IMR-90 (cell line): ENCODE measurements around the gene MEF2C. TPM values are rescaled to one million over a fixed set of nuclear protein-coding genes. Genes with fewer than 3 reads are reported as not detected.

Source experiments
- ATAC-seq: fragments of 200-7000 bp; cut with Tn5 transposase; 2 replicates; pipeline ENCODE4 v1.9.1; 2020; ENCODE audit warnings: low read depth, mild to moderate bottlenecking, moderate library complexity
- BruUV-seq: library from RNA; stranded (reverse); fragments of 400-500 nt; replicated peaks from 2 replicates; lab custom pipeline; 2021; lab: Mats Ljungman, UMichigan
- CTCF ChIA-PET: fragments of 300-600 bp; formaldehyde crosslinking; extraction: SDS; loops from one replicate; lab custom pipeline; 2021; ENCODE audit warnings: antibody characterized with exemption; lab: Yijun Ruan, JAX
- POLR2A ChIA-PET: fragments of 300-600 bp; sonication (Branson Sonifier 250); formaldehyde crosslinking; loops from one replicate; lab custom pipeline; 2022; ENCODE audit warnings: antibody characterized with exemption; ENCODE audit not compliant: unreplicated experiment; lab: Charles Lee
- DNase-seq: peaks from one replicate; pipeline ENCODE4 v3.0.0; 2013
- H2AFZ ChIP-seq: replicated peaks from 2 replicates; pipeline ENCODE3; 2013; ENCODE audit warnings: low read length, mild to moderate bottlenecking; ENCODE audit not compliant: poor library complexity
- H2AK5ac ChIP-seq: 2 replicates; pipeline ENCODE4 v1.6.1; 2013; ENCODE audit warnings: low read depth, low read length, inconsistent platforms
- H2AK9ac ChIP-seq: replicated peaks from 2 replicates; pipeline ENCODE3; 2013; ENCODE audit warnings: mild to moderate bottlenecking, low read depth, low read length, moderate library complexity; ENCODE audit not compliant: poor library complexity
- H2BK120ac ChIP-seq: 2 replicates; pipeline ENCODE4 v1.6.1; 2013; ENCODE audit warnings: low read depth, low read length, inconsistent platforms
- H2BK15ac ChIP-seq: 3 replicates; pipeline ENCODE4 v1.6.1; 2013; ENCODE audit warnings: low read depth, low read length, inconsistent platforms
- H2BK20ac ChIP-seq: 2 replicates; pipeline ENCODE4 v1.6.1; 2013; ENCODE audit warnings: low read depth, mild to moderate bottlenecking, inconsistent platforms, low read length, moderate library complexity
- H2BK5ac ChIP-seq: 2 replicates; pipeline ENCODE4 v1.6.1; 2013; ENCODE audit warnings: mild to moderate bottlenecking, low read depth, low read length, inconsistent platforms; ENCODE audit not compliant: poor library complexity, severe bottlenecking
- H3K14ac ChIP-seq: replicated peaks from 2 replicates; pipeline ENCODE4 v1.6.1; 2013; ENCODE audit warnings: low read depth, low read length, inconsistent platforms
- H3K18ac ChIP-seq: 2 replicates; pipeline ENCODE4 v1.6.1; 2013; ENCODE audit warnings: low read depth, low read length, control low read depth
- H3K23ac ChIP-seq: 2 replicates; pipeline ENCODE4 v1.6.1; 2013; ENCODE audit warnings: low read depth, low read length, inconsistent platforms
- H3K27ac ChIP-seq: 2 replicates; pipeline ENCODE4 v1.5.1; 2013; ENCODE audit warnings: mild to moderate bottlenecking, control low read depth, low read length; ENCODE audit not compliant: insufficient read depth
- H3K27me3 ChIP-seq: 2 replicates; pipeline ENCODE4 v1.6.1; 2013; ENCODE audit warnings: low read length; ENCODE audit not compliant: control insufficient read depth, insufficient read depth
- H3K36me3 ChIP-seq: 2 replicates; pipeline ENCODE4 v1.6.1; 2013; ENCODE audit warnings: low read length, mixed read lengths; ENCODE audit not compliant: control insufficient read depth, insufficient read depth
- H3K4ac ChIP-seq: 2 replicates; pipeline ENCODE4 v1.6.1; 2013; ENCODE audit warnings: low read depth, low read length, inconsistent platforms
- H3K4me1 ChIP-seq: 2 replicates; pipeline ENCODE4 v1.6.1; 2013; ENCODE audit warnings: low read length, mixed read lengths; ENCODE audit not compliant: control insufficient read depth, insufficient read depth
- H3K4me2 ChIP-seq: 2 replicates; pipeline ENCODE4 v1.6.1; 2013; ENCODE audit warnings: low read depth, mild to moderate bottlenecking, control low read depth, low read length, moderate library complexity
- H3K4me3 ChIP-seq: 2 replicates; pipeline ENCODE4 v1.5.1; 2013; ENCODE audit warnings: low read depth, mild to moderate bottlenecking, control low read depth, low read length, moderate library complexity; ENCODE audit not compliant: insufficient read depth
- H3K56ac ChIP-seq: 2 replicates; pipeline ENCODE4 v1.6.1; 2013; ENCODE audit warnings: low read length, inconsistent platforms; ENCODE audit not compliant: insufficient read depth; ENCODE audit errors: extremely low read depth
- H3K79me1 ChIP-seq, 2 experiments: 2 replicates each; pipeline ENCODE4 v1.6.1; 2013; ENCODE audit warnings: low read length in 2 of 2, inconsistent platforms in 1 of 2, low read depth in 1 of 2
- H3K9ac ChIP-seq: 2 replicates; pipeline ENCODE4 v1.6.1; 2013; ENCODE audit warnings: low read depth, low read length, control low read depth
- H3K9me1 ChIP-seq: 2 replicates; pipeline ENCODE4 v1.6.1; 2013; ENCODE audit warnings: low read length, inconsistent platforms; ENCODE audit not compliant: insufficient read depth
- H3K9me3 ChIP-seq: 2 replicates; pipeline ENCODE4 v1.6.1; 2013; ENCODE audit warnings: low read length; ENCODE audit not compliant: control insufficient read depth, insufficient read depth
- H4K20me1 ChIP-seq: 2 replicates; pipeline ENCODE4 v1.6.1; 2013; ENCODE audit warnings: low read length, inconsistent platforms; ENCODE audit not compliant: insufficient read depth
- H4K5ac ChIP-seq: 2 replicates; pipeline ENCODE4 v1.6.1; 2013; ENCODE audit warnings: mild to moderate bottlenecking, low read depth, low read length, control low read depth
- H4K8ac ChIP-seq, 2 experiments: 2 replicates each; pipeline ENCODE4 v1.6.1; 2013; ENCODE audit warnings: low read depth in 2 of 2, low read length in 2 of 2, control low read depth in 1 of 2, inconsistent platforms in 1 of 2
- H4K91ac ChIP-seq: 2 replicates; pipeline ENCODE4 v1.6.1; 2013; ENCODE audit warnings: low read depth, low read length, inconsistent platforms; ENCODE audit not compliant: insufficient read depth
- BHLHE40 ChIP-seq: fragments of 150-350 bp; IDR thresholded peaks from 2 replicates; pipeline ENCODE4 v1.6.1; 2016; ENCODE audit warnings: mild to moderate bottlenecking, low read depth, low read length
- CEBPB ChIP-seq: IDR thresholded peaks from 2 replicates; pipeline ENCODE4 v1.6.1; 2012; ENCODE audit warnings: low read depth, low read length, improper control_type of control experiment
- CHD1 ChIP-seq: IDR thresholded peaks from 2 replicates; pipeline ENCODE4 v1.6.1; 2012; ENCODE audit warnings: low read depth, low read length, improper control_type of control experiment
- FOS ChIP-seq: fragments of 150-350 bp; IDR thresholded peaks from 2 replicates; pipeline ENCODE4 v1.6.1; 2016; ENCODE audit warnings: low read depth, low read length
- MAFK ChIP-seq: IDR thresholded peaks from 2 replicates; pipeline ENCODE4 v1.6.1; 2012; ENCODE audit warnings: low read depth, low read length, improper control_type of control experiment
- MAZ ChIP-seq: IDR thresholded peaks from 2 replicates; pipeline ENCODE4 v1.6.1; 2012; ENCODE audit warnings: low read depth, mild to moderate bottlenecking, low read length, improper control_type of control experiment, moderate library complexity, borderline replicate concordance
- MXI1 ChIP-seq: IDR thresholded peaks from 2 replicates; pipeline ENCODE4 v1.6.1; 2012; ENCODE audit warnings: low read depth, mild to moderate bottlenecking, low read length, moderate library complexity, borderline replicate concordance
- NFE2L2 ChIP-seq: fragments of 150-350 bp; IDR thresholded peaks from 2 replicates; pipeline ENCODE4 v1.6.1; 2016; ENCODE audit warnings: low read depth, mild to moderate bottlenecking, low read length
- POLR2A ChIP-seq: IDR thresholded peaks from 2 replicates; pipeline ENCODE4 v1.6.1; 2012; ENCODE audit warnings: mild to moderate bottlenecking, low read depth, low read length
- RAD21 ChIP-seq: IDR thresholded peaks from 2 replicates; pipeline ENCODE4 v1.6.1; 2012; ENCODE audit warnings: low read length, improper control_type of control experiment
- RCOR1 ChIP-seq: IDR thresholded peaks from 2 replicates; pipeline ENCODE4 v1.6.1; 2012; ENCODE audit warnings: mild to moderate bottlenecking, low read length, improper control_type of control experiment; ENCODE audit not compliant: insufficient replicate concordance
- RFX5 ChIP-seq: IDR thresholded peaks from 2 replicates; pipeline ENCODE4 v1.8.0; 2012; ENCODE audit warnings: low read depth, mild to moderate bottlenecking, low read length, moderate library complexity
- SMC3 ChIP-seq: fragments of 150-350 bp; IDR thresholded peaks from 2 replicates; pipeline ENCODE4 v1.6.1; 2016; ENCODE audit warnings: low read depth, mild to moderate bottlenecking, antibody characterized with exemption, low read length, moderate library complexity
- WGBS, 2 experiments: methylation state at CpG; one replicate each; pipeline versions ENCODE4 v1.1.5 to v1.1.7; 2013; ENCODE audit warnings: missing lambda C conversion rate in 2 of 2; ENCODE audit not compliant: insufficient read length in 1 of 2; ENCODE audit errors: extremely low coverage in 2 of 2; 5-methylcytosine and 5-hydroxymethylcytosine counted together
- dilution Hi-C: fragments of 300-500 bp; cut with HindIII; formaldehyde crosslinking; loops from one replicate; pipeline ENCODE4 v1.14.3; 2018; ENCODE audit warnings: low sequenced_read_pairs; ENCODE audit not compliant: unreplicated experiment
- in situ Hi-C: fragments of 300-500 bp; cut with MboI; formaldehyde crosslinking; loops from 3 replicates; pipeline ENCODE4 v1.14.3; 2019; ENCODE audit warnings: low sequenced_read_pairs, inconsistent platforms, mixed read lengths
- intact Hi-C: fragments of 100-400 bp; cut with micrococcal nuclease; formaldehyde crosslinking; loops from 2 replicates; pipeline ENCODE4 v1.10.0; 2022
- polyA plus RNA-seq, 3 experiments: library from polyadenylated mRNA; depleted of rRNA; stranded (reverse); fragments of >200 nt; gene quantifications; 2 replicates each; pipeline ENCODE4 v1.2.3, GENCODE V29; 2012; ENCODE audit warnings: low replicate concordance in 1 of 3
- total RNA-seq: library from RNA; depleted of rRNA; stranded (reverse); fragments of >200 nt; gene quantifications from 2 replicates; pipeline ENCODE4 v1.2.3, GENCODE V29; 2012
- TF ChIP-seq, protein P1 (sequence below): fragments of 150-350 bp; IDR thresholded peaks from 2 replicates; pipeline ENCODE4 v1.6.1; 2017; ENCODE audit warnings: mild to moderate bottlenecking, antibody characterized with exemption, low read length, low read depth
- TF ChIP-seq, protein P2 (sequence below): conservative IDR thresholded peaks from 2 replicates; pipeline ENCODE4 v1.5.1; 2012; ENCODE audit warnings: mild to moderate bottlenecking, low read depth, low read length, improper control_type of control experiment
- TF ChIP-seq, protein P3 (sequence below): fragments of 150-350 bp; IDR thresholded peaks from 2 replicates; pipeline ENCODE4 v1.6.1; 2016; ENCODE audit warnings: low read depth, mild to moderate bottlenecking, low read length, moderate library complexity, borderline replicate concordance

Gene MEF2C
- total and polyA plus RNA-seq, 2 of the 4 experiments (the other 2 are of a cell fraction), result 1.5 to 6.8 TPM

DNA sequence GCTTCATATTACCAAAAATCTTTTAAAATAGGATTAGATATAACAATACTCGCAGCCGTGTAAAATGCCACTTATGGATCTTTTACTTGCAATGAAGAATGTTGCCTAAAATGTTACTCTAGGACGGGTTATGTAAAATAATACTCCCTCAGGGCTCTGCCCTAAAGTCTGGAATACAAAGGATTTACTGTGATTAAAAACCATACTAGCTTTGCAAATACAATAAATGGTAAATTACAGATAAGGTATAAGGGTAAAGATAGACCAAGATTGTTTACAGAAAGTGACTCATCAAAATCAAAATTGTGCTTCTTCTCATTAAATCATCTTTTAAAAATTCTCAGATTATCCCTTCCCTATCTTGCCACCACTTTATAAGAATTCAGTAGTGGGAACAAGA is 163.6 kb downstream of the MEF2C start:
- CTCF ChIA-PET, result no interaction called here
- no peak overlapping the region for H2AK5ac ChIP-seq
- H2BK20ac ChIP-seq, result no peak overlapping the region
- no peaks in the 10 kb centered on the region for H3K9me1 ChIP-seq
- in situ Hi-C loops (loop anchor here (10.0 kb wide), 1 partner anchor 945 kb away; no protein-coding TSS in a partner anchor), intact Hi-C loops (no loop called here), dilution Hi-C loops (no loop called here)
- H3K56ac ChIP-seq, result no peak overlapping the region
- no TSS peak for BruUV-seq
- TF ChIP-seq RCOR1 (no peak), BHLHE40 (no peak), CHD1 (no peak), MAFK (no peak), POLR2A (no peak), MAZ (no peak), RFX5 (no peak), SMC3 (no peak), MXI1 (no peak), FOS (no peak), RAD21 (no peak), CEBPB (no peak), NFE2L2 (no peak)
- TF ChIP-seq, protein P1, sequence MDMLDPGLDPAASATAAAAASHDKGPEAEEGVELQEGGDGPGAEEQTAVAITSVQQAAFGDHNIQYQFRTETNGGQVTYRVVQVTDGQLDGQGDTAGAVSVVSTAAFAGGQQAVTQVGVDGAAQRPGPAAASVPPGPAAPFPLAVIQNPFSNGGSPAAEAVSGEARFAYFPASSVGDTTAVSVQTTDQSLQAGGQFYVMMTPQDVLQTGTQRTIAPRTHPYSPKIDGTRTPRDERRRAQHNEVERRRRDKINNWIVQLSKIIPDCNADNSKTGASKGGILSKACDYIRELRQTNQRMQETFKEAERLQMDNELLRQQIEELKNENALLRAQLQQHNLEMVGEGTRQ, result no peak
- TF ChIP-seq, protein P2, sequence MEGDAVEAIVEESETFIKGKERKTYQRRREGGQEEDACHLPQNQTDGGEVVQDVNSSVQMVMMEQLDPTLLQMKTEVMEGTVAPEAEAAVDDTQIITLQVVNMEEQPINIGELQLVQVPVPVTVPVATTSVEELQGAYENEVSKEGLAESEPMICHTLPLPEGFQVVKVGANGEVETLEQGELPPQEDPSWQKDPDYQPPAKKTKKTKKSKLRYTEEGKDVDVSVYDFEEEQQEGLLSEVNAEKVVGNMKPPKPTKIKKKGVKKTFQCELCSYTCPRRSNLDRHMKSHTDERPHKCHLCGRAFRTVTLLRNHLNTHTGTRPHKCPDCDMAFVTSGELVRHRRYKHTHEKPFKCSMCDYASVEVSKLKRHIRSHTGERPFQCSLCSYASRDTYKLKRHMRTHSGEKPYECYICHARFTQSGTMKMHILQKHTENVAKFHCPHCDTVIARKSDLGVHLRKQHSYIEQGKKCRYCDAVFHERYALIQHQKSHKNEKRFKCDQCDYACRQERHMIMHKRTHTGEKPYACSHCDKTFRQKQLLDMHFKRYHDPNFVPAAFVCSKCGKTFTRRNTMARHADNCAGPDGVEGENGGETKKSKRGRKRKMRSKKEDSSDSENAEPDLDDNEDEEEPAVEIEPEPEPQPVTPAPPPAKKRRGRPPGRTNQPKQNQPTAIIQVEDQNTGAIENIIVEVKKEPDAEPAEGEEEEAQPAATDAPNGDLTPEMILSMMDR, result no peak
- TF ChIP-seq, protein P3, sequence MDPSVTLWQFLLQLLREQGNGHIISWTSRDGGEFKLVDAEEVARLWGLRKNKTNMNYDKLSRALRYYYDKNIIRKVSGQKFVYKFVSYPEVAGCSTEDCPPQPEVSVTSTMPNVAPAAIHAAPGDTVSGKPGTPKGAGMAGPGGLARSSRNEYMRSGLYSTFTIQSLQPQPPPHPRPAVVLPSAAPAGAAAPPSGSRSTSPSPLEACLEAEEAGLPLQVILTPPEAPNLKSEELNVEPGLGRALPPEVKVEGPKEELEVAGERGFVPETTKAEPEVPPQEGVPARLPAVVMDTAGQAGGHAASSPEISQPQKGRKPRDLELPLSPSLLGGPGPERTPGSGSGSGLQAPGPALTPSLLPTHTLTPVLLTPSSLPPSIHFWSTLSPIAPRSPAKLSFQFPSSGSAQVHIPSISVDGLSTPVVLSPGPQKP, result no peak
- H2BK5ac ChIP-seq, result no peak overlapping the region
- no peak overlapping the region for H4K91ac ChIP-seq
- no peak overlapping the region for H4K8ac ChIP-seq
- no peak overlapping the region for H2BK15ac ChIP-seq
- H3K4me3 ChIP-seq, result no peak overlapping the region
- no peak overlapping the region for H2AFZ ChIP-seq
- H3K79me1 ChIP-seq, result no peaks in the 10 kb centered on the region
- H4K20me1 ChIP-seq, result no peaks in the 10 kb centered on the region
- no peaks in the 10 kb centered on the region for H3K36me3 ChIP-seq
- no peak overlapping the region for H3K18ac ChIP-seq
- no peak overlapping the region for H3K14ac ChIP-seq
- no peak overlapping the region for H3K4ac ChIP-seq
- H3K4me2 ChIP-seq, result no peak overlapping the region
- H3K23ac ChIP-seq, result no peak overlapping the region
- no peaks in the 10 kb centered on the region for H3K27me3 ChIP-seq
- POLR2A ChIA-PET, result no interaction called here
- no peak overlapping the region for H2AK9ac ChIP-seq
- no CpG with 5 or more reads among the region's 3 CpGs for WGBS, 2 experiments
- ATAC-seq (no peak), DNase-seq (no peak)
- no peak overlapping the region for H3K9ac ChIP-seq
- H3K4me1 ChIP-seq, result no peaks in the 10 kb centered on the region
- no peak overlapping the region for H3K27ac ChIP-seq
- H4K5ac ChIP-seq, result no peak overlapping the region
- no peaks in the 10 kb centered on the region for H3K9me3 ChIP-seq
- H2BK120ac ChIP-seq, result no peak overlapping the region
